ENCODE data around the gene AFF2.

Gene AFF2

GRCh38 chrX:148555571-148556243, 55.3 kb downstream of the AFF2 start:
- no peaks in the 10 kb centered on the region for H3K36me3 ChIP-seq
- H3K27me3 ChIP-seq, result no peaks in the 10 kb centered on the region
- no peak overlapping the region for H3K27ac ChIP-seq
- H3K4me3 ChIP-seq (ENCODE audit: low read depth in 1 of 2, low read length in 1 of 2), result no peak overlapping the region
- H3K9me3 ChIP-seq, result no peaks in the 10 kb centered on the region
- no peak for TF ChIP-seq CTCF (IDR thresholded peaks at IDR 0.05)
- H3K4me1 ChIP-seq (ENCODE audit: control insufficient read depth in 1 of 2, insufficient read depth in 1 of 2, low read depth in 1 of 2, low read length in 1 of 2), result no peaks in the 10 kb centered on the region

GRCh38 chrX:148556498-148556897, 56.1 kb downstream of the AFF2 start:
- Histone ChIP-seq H3K4me3 (ENCODE audit: low read depth in 1 of 2, low read length in 1 of 2) (no peak overlapping the region), H3K4me1 (ENCODE audit: control insufficient read depth in 1 of 2, insufficient read depth in 1 of 2, low read depth in 1 of 2, low read length in 1 of 2) (peaks cover 0 to 2% of the 10 kb centered on the region in 2 experiments), H3K36me3 (no peaks in the 10 kb centered on the region), H3K9me3 (no peaks in the 10 kb centered on the region), H3K27me3 (no peaks in the 10 kb centered on the region), H3K27ac (no peak overlapping the region)
- TF ChIP-seq CTCF (IDR thresholded peaks at IDR 0.05), result no peak

GRCh38 chrX:148562846-148563245, 62.4 kb downstream of the AFF2 start:
- TF ChIP-seq CTCF (IDR thresholded peaks at IDR 0.05), result no peak
- peak overlapping the region; percentile 71 for H3K27ac ChIP-seq
- H3K4me1 ChIP-seq (ENCODE audit: control insufficient read depth in 1 of 2, insufficient read depth in 1 of 2, low read depth in 1 of 2, low read length in 1 of 2), result peaks cover 34 to 44% of the 10 kb centered on the region in 2 experiments
- no peak overlapping the region for H3K4me3 ChIP-seq (ENCODE audit: low read depth in 1 of 2, low read length in 1 of 2)
- no peaks in the 10 kb centered on the region for H3K36me3 ChIP-seq
- no peaks in the 10 kb centered on the region for H3K27me3 ChIP-seq
- H3K9me3 ChIP-seq, result no peaks in the 10 kb centered on the region

- no peak for TF ChIP-seq CTCF (IDR thresholded peaks at IDR 0.05)
- Histone ChIP-seq H3K27ac (no peak overlapping the region), H3K36me3 (no peaks in the 10 kb centered on the region), H3K4me1 (ENCODE audit: control insufficient read depth in 1 of 2, insufficient read depth in 1 of 2, low read depth in 1 of 2, low read length in 1 of 2) (peaks cover 39 to 57% of the 10 kb centered on the region in 2 experiments), H3K4me3 (ENCODE audit: low read depth in 1 of 2, low read length in 1 of 2) (no peak overlapping the region), H3K9me3 (no peaks in the 10 kb centered on the region), H3K27me3 (no peaks in the 10 kb centered on the region)
These were observed 66.8 kb downstream of the AFF2 start for GRCh38 chrX:148567229-148567628.

- Histone ChIP-seq H3K4me1 (ENCODE audit: control insufficient read depth in 1 of 2, insufficient read depth in 1 of 2, low read depth in 1 of 2, low read length in 1 of 2) (peaks cover 40 to 57% of the 10 kb centered on the region in 2 experiments), H3K9me3 (no peaks in the 10 kb centered on the region), H3K36me3 (no peaks in the 10 kb centered on the region), H3K27ac (no peak overlapping the region), H3K4me3 (ENCODE audit: low read depth in 1 of 2, low read length in 1 of 2) (no peak overlapping the region), H3K27me3 (no peaks in the 10 kb centered on the region)
- no peak for TF ChIP-seq CTCF (IDR thresholded peaks at IDR 0.05)
These were observed 67.4 kb downstream of the AFF2 start for GRCh38 chrX:148567779-148568178.
